ENCODE results near the gene FBN2. TPM values are rescaled to one million over a fixed set of nuclear protein-coding genes. Genes with fewer than 3 reads are reported as not detected.

FBN2 gene
- total RNA-seq, 4 donors from 2014 or later: 0.57 to 4.4 (median 1.6) TPM

DNA sequence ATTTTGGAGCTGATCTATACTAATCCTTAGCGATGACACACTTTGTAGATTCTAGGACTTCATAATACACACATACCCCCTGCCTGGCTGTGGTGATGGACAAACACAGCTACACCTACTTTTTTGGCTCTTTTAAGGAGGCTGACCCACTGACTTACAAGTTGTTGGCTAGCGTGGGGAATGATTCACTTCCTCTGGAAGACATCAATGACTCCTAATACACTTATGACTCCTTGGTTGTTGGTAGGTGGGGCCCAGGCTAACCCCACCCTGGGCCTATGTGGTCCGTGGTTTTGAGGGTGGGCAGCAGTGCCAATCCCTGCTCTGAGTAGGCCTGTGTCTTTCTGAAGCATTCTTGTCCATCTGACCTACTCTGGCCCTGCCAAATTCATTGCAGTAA lies 310.0 kb downstream of the FBN2 start:
- H3K27ac ChIP-seq: no peak overlapping the region
- intact Hi-C loops (cut with DNase I): no loop called here
- WGBS, 2 donors: 26 to 28% methylated on average over 3 of the region's 3 CpGs
- DNase-seq: no peak
- no peaks in the 10 kb centered on the region for H3K36me3 ChIP-seq
- no peaks in the 10 kb centered on the region for H3K27me3 ChIP-seq
- TF ChIP-seq, protein P1, sequence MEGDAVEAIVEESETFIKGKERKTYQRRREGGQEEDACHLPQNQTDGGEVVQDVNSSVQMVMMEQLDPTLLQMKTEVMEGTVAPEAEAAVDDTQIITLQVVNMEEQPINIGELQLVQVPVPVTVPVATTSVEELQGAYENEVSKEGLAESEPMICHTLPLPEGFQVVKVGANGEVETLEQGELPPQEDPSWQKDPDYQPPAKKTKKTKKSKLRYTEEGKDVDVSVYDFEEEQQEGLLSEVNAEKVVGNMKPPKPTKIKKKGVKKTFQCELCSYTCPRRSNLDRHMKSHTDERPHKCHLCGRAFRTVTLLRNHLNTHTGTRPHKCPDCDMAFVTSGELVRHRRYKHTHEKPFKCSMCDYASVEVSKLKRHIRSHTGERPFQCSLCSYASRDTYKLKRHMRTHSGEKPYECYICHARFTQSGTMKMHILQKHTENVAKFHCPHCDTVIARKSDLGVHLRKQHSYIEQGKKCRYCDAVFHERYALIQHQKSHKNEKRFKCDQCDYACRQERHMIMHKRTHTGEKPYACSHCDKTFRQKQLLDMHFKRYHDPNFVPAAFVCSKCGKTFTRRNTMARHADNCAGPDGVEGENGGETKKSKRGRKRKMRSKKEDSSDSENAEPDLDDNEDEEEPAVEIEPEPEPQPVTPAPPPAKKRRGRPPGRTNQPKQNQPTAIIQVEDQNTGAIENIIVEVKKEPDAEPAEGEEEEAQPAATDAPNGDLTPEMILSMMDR (IDR thresholded peaks at IDR 0.05): no peak
- TF ChIP-seq POLR2A (IDR thresholded peaks at IDR 0.05): no peak
- H3K9me3 ChIP-seq: no peaks in the 10 kb centered on the region
- H3K4me3 ChIP-seq: no peak overlapping the region
- H3K4me1 ChIP-seq: peaks cover 0 to 13% (median 0%) of the 10 kb centered on the region in 3 donors

DNA sequence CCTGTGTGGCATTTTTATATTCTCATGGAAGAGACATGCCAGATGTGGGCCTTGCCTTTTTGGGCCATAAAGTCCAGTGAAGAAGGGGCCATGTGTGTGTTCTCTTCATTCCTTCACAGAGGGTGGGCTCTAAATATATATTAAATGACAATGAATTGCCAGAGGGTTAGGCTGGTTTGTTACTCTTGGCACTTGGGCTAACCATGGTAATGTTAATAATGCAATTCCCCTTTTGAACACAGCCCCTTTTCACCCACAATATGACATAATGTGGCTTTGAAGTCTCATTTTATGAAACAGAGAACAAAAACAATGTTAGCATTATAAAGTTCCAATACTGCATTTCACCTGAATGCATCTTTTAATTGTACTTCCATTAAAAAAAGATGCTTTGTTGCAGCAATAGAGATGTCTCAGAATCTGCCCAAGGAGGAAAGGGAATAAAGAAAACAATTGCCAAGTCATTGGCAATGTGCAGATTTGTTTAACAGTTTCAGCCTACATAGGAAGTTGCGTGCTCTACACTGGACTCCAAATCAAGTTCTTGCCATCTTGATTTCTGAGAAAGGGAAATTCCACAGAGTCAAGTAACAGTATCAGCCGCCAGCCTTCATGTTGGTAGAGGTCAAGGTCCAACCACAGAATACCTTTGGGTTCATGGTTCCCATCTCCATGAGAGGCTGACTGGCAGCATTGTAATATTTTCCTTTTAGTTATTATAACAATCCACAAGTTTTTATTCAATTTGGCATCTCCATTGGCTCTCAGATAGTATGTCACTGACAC lies 312.6 kb downstream of the FBN2 start:
- peaks cover 0 to 13% (median 0%) of the 10 kb centered on the region in 3 donors for H3K4me1 ChIP-seq
- H3K9me3 ChIP-seq: no peaks in the 10 kb centered on the region
- H3K4me3 ChIP-seq: no peak overlapping the region
- no peak for DNase-seq
- no peak overlapping the region for H3K27ac ChIP-seq
- H3K36me3 ChIP-seq: no peaks in the 10 kb centered on the region
- TF ChIP-seq POLR2A (IDR thresholded peaks at IDR 0.05): no peak
- TF ChIP-seq, protein P1 (IDR thresholded peaks at IDR 0.05): no peak
- no peaks in the 10 kb centered on the region for H3K27me3 ChIP-seq
- 79 to 82% methylated on average over 2 of the region's 2 CpGs for WGBS, 2 donors
- intact Hi-C loops (cut with DNase I): no loop called here

DNA sequence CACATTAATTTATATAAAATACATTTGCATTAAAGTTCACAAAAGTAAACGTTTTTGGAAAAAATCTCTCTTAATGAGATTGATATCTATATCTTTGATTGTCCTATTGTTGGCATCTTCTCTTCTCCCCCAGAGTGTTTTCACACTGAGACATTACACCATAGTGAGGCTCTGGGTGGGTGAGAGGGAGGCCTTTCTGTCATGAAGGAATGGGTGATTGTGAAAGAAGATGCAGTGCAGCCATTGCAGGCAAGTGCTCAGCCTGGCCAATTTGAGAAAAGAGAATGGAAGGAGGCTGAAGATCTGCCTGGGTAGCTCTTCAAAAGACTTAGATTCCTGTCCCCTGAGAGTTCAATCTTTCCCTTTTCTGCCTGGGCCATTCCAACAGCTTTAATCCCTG lies 313.7 kb downstream of the FBN2 start:
- WGBS, 2 donors: 66 to 81% methylated on average over 1 of the region's 1 CpG
- H3K27ac ChIP-seq: no peak overlapping the region
- no peaks in the 10 kb centered on the region for H3K9me3 ChIP-seq
- intact Hi-C loops (cut with DNase I): loop anchor here (5.0 kb wide), 1 partner anchor 618 kb away; no protein-coding TSS in a partner anchor
- no peak overlapping the region for H3K4me3 ChIP-seq
- no peaks in the 10 kb centered on the region for H3K36me3 ChIP-seq
- peaks cover 0 to 13% (median 0%) of the 10 kb centered on the region in 3 donors for H3K4me1 ChIP-seq
- TF ChIP-seq, protein P1 (IDR thresholded peaks at IDR 0.05): no peak
- TF ChIP-seq POLR2A (IDR thresholded peaks at IDR 0.05): no peak
- H3K27me3 ChIP-seq: no peaks in the 10 kb centered on the region
- no peak for DNase-seq

DNA sequence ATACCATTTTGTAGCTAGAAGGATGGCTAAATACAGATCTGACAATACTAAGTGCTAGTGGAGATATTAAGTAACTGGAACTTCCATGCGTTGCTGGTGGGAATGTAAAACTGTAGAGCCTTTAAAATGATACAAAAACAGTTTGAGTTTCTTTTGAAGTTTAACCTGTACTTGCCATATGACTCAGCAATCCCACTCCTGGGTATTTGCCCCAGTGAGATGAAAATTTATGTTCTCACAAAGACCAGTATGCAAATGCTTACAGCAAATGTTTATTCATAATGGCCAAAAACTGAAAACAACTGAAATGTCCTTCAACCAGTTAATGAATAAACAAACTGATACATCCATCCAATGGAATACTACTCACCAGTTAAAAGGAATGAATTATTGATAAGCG lies 317.2 kb downstream of the FBN2 start:
- DNase-seq: no peak
- Histone ChIP-seq H3K27me3 (no peaks in the 10 kb centered on the region), H3K4me1 (peaks cover 0 to 5% (median 0%) of the 10 kb centered on the region in 3 donors), H3K9me3 (no peaks in the 10 kb centered on the region), H3K4me3 (no peak overlapping the region), H3K27ac (no peak overlapping the region), H3K36me3 (no peaks in the 10 kb centered on the region)
- TF ChIP-seq, protein P1 (IDR thresholded peaks at IDR 0.05): no peak
- TF ChIP-seq POLR2A (IDR thresholded peaks at IDR 0.05): no peak
- intact Hi-C loops (cut with DNase I): loop anchor here (5.0 kb wide), 1 partner anchor 621 kb away; no protein-coding TSS in a partner anchor
- WGBS, 2 donors: 89 to 98% methylated on average over 2 of the region's 2 CpGs

DNA sequence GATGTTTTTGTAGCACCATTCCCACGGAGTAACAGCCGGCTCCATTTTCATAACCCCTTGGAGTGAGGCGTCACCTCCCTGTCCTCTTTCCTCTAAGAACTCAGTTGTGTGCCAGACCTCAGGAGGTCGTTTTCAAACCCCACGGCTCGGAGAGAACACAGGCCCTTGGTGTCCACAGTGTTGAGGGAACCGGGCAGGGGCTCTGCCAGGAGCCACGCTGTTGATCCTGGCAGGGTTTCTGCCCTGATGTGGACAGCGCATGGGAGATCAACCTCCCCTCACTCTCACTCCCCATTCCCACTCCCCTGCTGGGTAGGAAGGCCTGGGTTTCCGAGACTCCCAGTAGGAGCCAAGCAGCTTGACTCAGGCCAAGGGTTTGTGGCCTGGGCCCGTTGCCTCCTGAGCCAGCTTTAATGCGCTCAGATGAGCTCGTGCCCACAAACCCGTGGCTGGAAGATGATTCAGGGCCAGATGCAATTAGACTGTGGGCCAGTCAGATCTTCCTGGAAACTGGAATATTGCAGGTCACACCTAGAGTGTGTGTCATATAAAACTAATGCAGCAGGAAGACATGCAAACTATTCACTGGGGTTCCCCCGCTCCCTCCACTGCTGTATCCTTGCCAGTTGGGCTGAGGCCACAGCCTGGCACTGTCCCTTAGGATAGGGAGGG lies 321.0 kb downstream of the FBN2 start:
- Histone ChIP-seq H3K36me3 (no peaks in the 10 kb centered on the region), H3K4me1 (peaks cover 0 to 5% (median 0%) of the 10 kb centered on the region in 3 donors), H3K9me3 (no peaks in the 10 kb centered on the region), H3K27ac (no peak overlapping the region), H3K4me3 (no peak overlapping the region), H3K27me3 (no peaks in the 10 kb centered on the region)
- TF ChIP-seq, protein P1 (IDR thresholded peaks at IDR 0.05): no peak
- TF ChIP-seq POLR2A (IDR thresholded peaks at IDR 0.05): no peak
- DNase-seq: no peak
- 41 to 73% methylated on average over 2 to 7 of the region's 15 CpGs for WGBS, 2 donors
- intact Hi-C loops (cut with DNase I): loop anchor here (5.0 to 10.0 kb wide), 2 partner anchors 280 to 458 kb away; no protein-coding TSS in a partner anchor
